ENCODE results near the gene EPB41. TPM values are rescaled to one million over a fixed set of nuclear protein-coding genes. Genes with fewer than 3 reads are reported as not detected.
"Not testable (repeated sequence)": the region's sequence is repeated elsewhere in the genome, so short reads cannot be mapped to it uniquely, and the experiment has no call there.

EPB41 gene
- total RNA-seq = 26.2 and 32.4 TPM in 2 replicates

GRCh38 chr1:28914228-28915030 is at the start of gene EPB41:
EPB41 (plus strand) TSS chr1:28914569; CDS start chr1:28987438, 72,869 bp downstream.
- DNase-seq (ENCODE audit: extremely low read depth, low read depth, low spot score) = no peak

- DNase-seq (ENCODE audit: extremely low read depth, low read depth, low spot score) = no peak
These were observed 49.7 kb upstream of the EPB41 start for GRCh38 chr1:28864695-28865094.

GRCh38 chr1:28865997-28866650 is 48.2 kb upstream of the EPB41 start:
- DNase-seq (ENCODE audit: extremely low read depth, low read depth, low spot score) = no peak

GRCh38 chr1:28867850-28868249 is 46.5 kb upstream of the EPB41 start:
- no peak for DNase-seq (ENCODE audit: extremely low read depth, low read depth, low spot score)

- DNase-seq (ENCODE audit: extremely low read depth, low read depth, low spot score) = no peak
These were observed 44.4 kb upstream of the EPB41 start for GRCh38 chr1:28869952-28870351.

- no peak for DNase-seq (ENCODE audit: extremely low read depth, low read depth, low spot score)
These were observed 42.6 kb upstream of the EPB41 start for GRCh38 chr1:28871631-28872401.

GRCh38 chr1:28875134-28875533 is 39.2 kb upstream of the EPB41 start:
- DNase-seq (ENCODE audit: extremely low read depth, low read depth, low spot score) = not testable (repeated sequence)

- no peak for DNase-seq (ENCODE audit: extremely low read depth, low read depth, low spot score)
These were observed 37.1 kb upstream of the EPB41 start for GRCh38 chr1:28877132-28877781.

GRCh38 chr1:28878796-28879195 is 35.6 kb upstream of the EPB41 start:
- DNase-seq (ENCODE audit: extremely low read depth, low read depth, low spot score) = no peak

GRCh38 chr1:28882009-28882628 is 32.2 kb upstream of the EPB41 start:
- no peak for DNase-seq (ENCODE audit: extremely low read depth, low read depth, low spot score)

GRCh38 chr1:28883242-28883616 is 31.1 kb upstream of the EPB41 start:
- no peak for DNase-seq (ENCODE audit: extremely low read depth, low read depth, low spot score)

GRCh38 chr1:28885472-28885877 is 28.9 kb upstream of the EPB41 start:
- DNase-seq (ENCODE audit: extremely low read depth, low read depth, low spot score) = no peak

- no peak for DNase-seq (ENCODE audit: extremely low read depth, low read depth, low spot score)
These were observed 28.2 kb upstream of the EPB41 start for GRCh38 chr1:28885977-28886730.

GRCh38 chr1:28886731-28887418 is 27.5 kb upstream of the EPB41 start:
- no peak for DNase-seq (ENCODE audit: extremely low read depth, low read depth, low spot score)

GRCh38 chr1:28887419-28887834 is 26.9 kb upstream of the EPB41 start:
- no peak for DNase-seq (ENCODE audit: extremely low read depth, low read depth, low spot score)

GRCh38 chr1:28887835-28888682 is 26.3 kb upstream of the EPB41 start:
- no peak for DNase-seq (ENCODE audit: extremely low read depth, low read depth, low spot score)

- DNase-seq (ENCODE audit: extremely low read depth, low read depth, low spot score) = no peak
These were observed 25.5 kb upstream of the EPB41 start for GRCh38 chr1:28888915-28889314.

GRCh38 chr1:28889357-28889756 is 25.0 kb upstream of the EPB41 start:
- no peak for DNase-seq (ENCODE audit: extremely low read depth, low read depth, low spot score)

Data from glomerular endothelial cell (primary cell).